ENCODE measurements around the gene NIBAN1. TPM values are rescaled to one million over a fixed set of nuclear protein-coding genes. Genes with fewer than 3 reads are reported as not detected.

Gene NIBAN1
- polyA plus RNA-seq, 3 donors: 10.2 to 24.6 (median 12.4) TPM

GRCh38 chr1:184951788-184952187 lies 22.5 kb downstream of the NIBAN1 start:
- no peaks in the 10 kb centered on the region for H3K27me3 ChIP-seq (ENCODE audit: control insufficient read depth in 2 of 2, insufficient read depth in 2 of 2, low read length in 2 of 2)
- no peak overlapping the region for H3K27ac ChIP-seq (ENCODE audit: low read depth in 1 of 2, low read length in 2 of 2)
- H3K4me1 ChIP-seq (ENCODE audit: control insufficient read depth in 1 of 2, insufficient read depth in 2 of 2, low read length in 2 of 2): peaks cover 10 to 22% of the 10 kb centered on the region in 2 donors
- peaks cover 0 to 2% (median 2%) of the 10 kb centered on the region in 3 donors for H3K27me3 Mint-ChIP-seq (ENCODE audit: low read depth in 3 of 3)
- DNase-seq: no peak
- no peaks in the 10 kb centered on the region for H3K9me3 ChIP-seq (replicated peaks in 1 of 2; ENCODE audit: control insufficient read depth in 1 of 2, insufficient read depth in 1 of 2, low read length in 2 of 2)
- WGBS (ENCODE audit: insufficient coverage): no CpG with 5 or more reads among the region's 3 CpGs
- H2AFZ ChIP-seq (ENCODE audit: insufficient read depth, low read depth, low read length, poor library complexity, severe bottlenecking): no peak overlapping the region
- peak overlapping the region in 1 of 7 donors; percentile 51 for H3K27ac Mint-ChIP-seq
- peaks cover 0 to 3% of the 10 kb centered on the region in 2 donors for H3K36me3 ChIP-seq (replicated peaks in 1 of 2; ENCODE audit: control insufficient read depth in 1 of 2, insufficient read depth in 2 of 2, low read length in 2 of 2)
- no peak overlapping the region for H3K4me2 ChIP-seq (replicated peaks; ENCODE audit: extremely low read depth, low read length, poor library complexity, severe bottlenecking)
- peaks cover 23% of the 10 kb centered on the region for H3K4me1 Mint-ChIP-seq
- H3K9ac ChIP-seq (ENCODE audit: insufficient read depth, low read length, poor library complexity, severe bottlenecking): no peak overlapping the region
- intact Hi-C loops (cut with micrococcal nuclease): no loop called here
- H3K79me2 ChIP-seq (ENCODE audit: insufficient read depth, low read length): peaks cover 97% of the 10 kb centered on the region
- no peak overlapping the region for H3K4me3 Mint-ChIP-seq
- no peak for TF ChIP-seq CTCF (IDR thresholded peaks at IDR 0.05)
- H3K9me3 Mint-ChIP-seq: no peaks in the 10 kb centered on the region
- peaks cover 3 to 29% of the 10 kb centered on the region in 2 donors for H3K36me3 Mint-ChIP-seq
- peaks cover 78% of the 10 kb centered on the region for H4K20me1 ChIP-seq (ENCODE audit: insufficient read depth, low read length)
- no peak overlapping the region for H3K4me3 ChIP-seq (replicated peaks in 1 of 3; ENCODE audit: low read depth in 2 of 3, low read length in 3 of 3)

- no peak for TF ChIP-seq CTCF (IDR thresholded peaks at IDR 0.05)
- H3K36me3 ChIP-seq (replicated peaks in 1 of 2; ENCODE audit: control insufficient read depth in 1 of 2, insufficient read depth in 2 of 2, low read length in 2 of 2): no peaks in the 10 kb centered on the region
- no CpG with 5 or more reads among the region's 2 CpGs for WGBS (ENCODE audit: insufficient coverage)
- DNase-seq: no peak
- H3K9me3 ChIP-seq (replicated peaks in 1 of 2; ENCODE audit: control insufficient read depth in 1 of 2, insufficient read depth in 1 of 2, low read length in 2 of 2): no peaks in the 10 kb centered on the region
- H3K4me3 ChIP-seq (replicated peaks in 1 of 3; ENCODE audit: low read depth in 2 of 3, low read length in 3 of 3): no peak overlapping the region
- H3K4me2 ChIP-seq (replicated peaks; ENCODE audit: extremely low read depth, low read length, poor library complexity, severe bottlenecking): no peak overlapping the region
- H3K9ac ChIP-seq (ENCODE audit: insufficient read depth, low read length, poor library complexity, severe bottlenecking): no peak overlapping the region
- no peaks in the 10 kb centered on the region for H3K9me3 Mint-ChIP-seq
- H3K27ac ChIP-seq (ENCODE audit: low read depth in 1 of 2, low read length in 2 of 2): no peak overlapping the region
- H3K27me3 ChIP-seq (ENCODE audit: control insufficient read depth in 2 of 2, insufficient read depth in 2 of 2, low read length in 2 of 2): no peaks in the 10 kb centered on the region
- H3K4me1 ChIP-seq (ENCODE audit: control insufficient read depth in 1 of 2, insufficient read depth in 2 of 2, low read length in 2 of 2): peaks cover 19 to 30% of the 10 kb centered on the region in 2 donors
- H3K36me3 Mint-ChIP-seq: peaks cover 3 to 24% of the 10 kb centered on the region in 2 donors
- no peak overlapping the region for H2AFZ ChIP-seq (ENCODE audit: insufficient read depth, low read depth, low read length, poor library complexity, severe bottlenecking)
- no peak overlapping the region for H3K27ac Mint-ChIP-seq
- peaks cover 75% of the 10 kb centered on the region for H4K20me1 ChIP-seq (ENCODE audit: insufficient read depth, low read length)
- H3K27me3 Mint-ChIP-seq (ENCODE audit: low read depth in 3 of 3): peaks cover 0 to 2% (median 2%) of the 10 kb centered on the region in 3 donors
- H3K4me3 Mint-ChIP-seq: no peak overlapping the region
- peaks cover 31% of the 10 kb centered on the region for H3K4me1 Mint-ChIP-seq
- H3K79me2 ChIP-seq (ENCODE audit: insufficient read depth, low read length): peaks cover 92% of the 10 kb centered on the region
- intact Hi-C loops (cut with micrococcal nuclease): no loop called here
These were observed 23.4 kb downstream of the NIBAN1 start for GRCh38 chr1:184950906-184951305.

Measured in CD14-positive monocyte (primary cell).